ENCODE results near the gene MAGI3.
"Not testable (repeated sequence)": the region's sequence is repeated elsewhere in the genome, so short reads cannot be mapped to it uniquely, and the experiment has no call there.

Gene MAGI3

GRCh38 chr1:113452921-113453770 lies 62.8 kb downstream of the MAGI3 start:
- DNase-seq, result no peak
- no peaks in the 10 kb centered on the region for H3K9me3 Mint-ChIP-seq
- no peak overlapping the region for H3K4me3 Mint-ChIP-seq
- ATAC-seq, result no peak
- H3K27me3 Mint-ChIP-seq, result peaks cover 16% of the 10 kb centered on the region
- no peaks in the 10 kb centered on the region for H3K4me1 Mint-ChIP-seq
- H3K27ac Mint-ChIP-seq, result no peak overlapping the region

GRCh38 chr1:113453771-113454083 lies 63.4 kb downstream of the MAGI3 start:
- no peak overlapping the region for H3K4me3 Mint-ChIP-seq
- DNase-seq, result no peak
- no peaks in the 10 kb centered on the region for H3K4me1 Mint-ChIP-seq
- no peak overlapping the region for H3K27ac Mint-ChIP-seq
- H3K9me3 Mint-ChIP-seq, result no peaks in the 10 kb centered on the region
- no peak for ATAC-seq
- peaks cover 16% of the 10 kb centered on the region for H3K27me3 Mint-ChIP-seq

GRCh38 chr1:113455374-113455773 lies 65.1 kb downstream of the MAGI3 start:
- DNase-seq (no peak), ATAC-seq (no peak)
- H3K4me1 Mint-ChIP-seq, result no peaks in the 10 kb centered on the region
- H3K27me3 Mint-ChIP-seq, result peaks cover 4% of the 10 kb centered on the region
- no peaks in the 10 kb centered on the region for H3K9me3 Mint-ChIP-seq
- H3K4me3 Mint-ChIP-seq, result no peak overlapping the region
- no peak overlapping the region for H3K27ac Mint-ChIP-seq

GRCh38 chr1:113456967-113457366 lies 66.7 kb downstream of the MAGI3 start:
- peaks cover 0 to under 1% of the 10 kb centered on the region in 2 donors for H3K9me3 Mint-ChIP-seq
- ATAC-seq (no peak), DNase-seq (no peak)
- no peaks in the 10 kb centered on the region for H3K27me3 Mint-ChIP-seq
- no peaks in the 10 kb centered on the region for H3K4me1 Mint-ChIP-seq
- H3K4me3 Mint-ChIP-seq, result no peak overlapping the region
- H3K27ac Mint-ChIP-seq, result no peak overlapping the region

GRCh38 chr1:113459279-113459678 lies 69.0 kb downstream of the MAGI3 start:
- H3K4me3 Mint-ChIP-seq, result no peak overlapping the region
- peaks cover 0 to 5% of the 10 kb centered on the region in 2 donors for H3K9me3 Mint-ChIP-seq
- DNase-seq (no peak), ATAC-seq (no peak)
- no peak overlapping the region for H3K27ac Mint-ChIP-seq
- H3K27me3 Mint-ChIP-seq, result no peaks in the 10 kb centered on the region
- H3K4me1 Mint-ChIP-seq, result no peaks in the 10 kb centered on the region

- H3K27ac Mint-ChIP-seq, result no peak overlapping the region
- no peak for DNase-seq
- no peaks in the 10 kb centered on the region for H3K27me3 Mint-ChIP-seq
- no peak overlapping the region for H3K4me3 Mint-ChIP-seq
- H3K4me1 Mint-ChIP-seq, result no peaks in the 10 kb centered on the region
- H3K9me3 Mint-ChIP-seq, result peaks cover 23 to 35% of the 10 kb centered on the region in 2 donors
- ATAC-seq, result no peak
Measured at GRCh38 chr1:113467991-113468390, 77.7 kb downstream of the MAGI3 start.

- H3K4me3 Mint-ChIP-seq, ATAC-seq, DNase-seq, H3K27ac Mint-ChIP-seq, H3K27me3 Mint-ChIP-seq, H3K4me1 Mint-ChIP-seq: not testable (repeated sequence)
- peaks cover 59 to 69% of the 10 kb centered on the region in 2 donors for H3K9me3 Mint-ChIP-seq
Measured at GRCh38 chr1:113478427-113479195, 88.3 kb downstream of the MAGI3 start.

GRCh38 chr1:113479713-113480676 lies 89.7 kb downstream of the MAGI3 start:
- ATAC-seq, result no peak
- H3K4me3 Mint-ChIP-seq, result no peak overlapping the region
- peaks cover 53 to 58% of the 10 kb centered on the region in 2 donors for H3K9me3 Mint-ChIP-seq
- no peaks in the 10 kb centered on the region for H3K27me3 Mint-ChIP-seq
- DNase-seq, result no peak
- no peak overlapping the region for H3K27ac Mint-ChIP-seq
- no peaks in the 10 kb centered on the region for H3K4me1 Mint-ChIP-seq

- not testable (repeated sequence) for H3K4me3 Mint-ChIP-seq, H3K4me1 Mint-ChIP-seq, DNase-seq, ATAC-seq, H3K27ac Mint-ChIP-seq, H3K27me3 Mint-ChIP-seq
- peaks cover 38 to 46% of the 10 kb centered on the region in 2 donors for H3K9me3 Mint-ChIP-seq
Measured at GRCh38 chr1:113485131-113485530, 94.8 kb downstream of the MAGI3 start.

GRCh38 chr1:113488576-113489177 lies 98.4 kb downstream of the MAGI3 start:
- Mint-ChIP-seq H3K27ac (no peak overlapping the region), H3K9me3 (peaks cover 53 to 69% of the 10 kb centered on the region in 2 donors), H3K27me3 (no peaks in the 10 kb centered on the region), H3K4me3 (no peak overlapping the region), H3K4me1 (no peaks in the 10 kb centered on the region)
- ATAC-seq, result no peak
- DNase-seq, result no peak

- no peaks in the 10 kb centered on the region for H3K4me1 Mint-ChIP-seq
- ATAC-seq, result no peak
- no peak overlapping the region for H3K27ac Mint-ChIP-seq
- H3K9me3 Mint-ChIP-seq, result peaks cover 52 to 69% of the 10 kb centered on the region in 2 donors
- DNase-seq, result no peak
- H3K4me3 Mint-ChIP-seq, result no peak overlapping the region
- H3K27me3 Mint-ChIP-seq, result no peaks in the 10 kb centered on the region
Measured at GRCh38 chr1:113490384-113490783, 100.1 kb downstream of the MAGI3 start.

GRCh38 chr1:113493533-113493932 lies 103.2 kb downstream of the MAGI3 start:
- ATAC-seq (no peak), DNase-seq (no peak)
- no peaks in the 10 kb centered on the region for H3K27me3 Mint-ChIP-seq
- H3K27ac Mint-ChIP-seq, result no peak overlapping the region
- no peaks in the 10 kb centered on the region for H3K4me1 Mint-ChIP-seq
- peaks cover 47 to 58% of the 10 kb centered on the region in 2 donors for H3K9me3 Mint-ChIP-seq
- H3K4me3 Mint-ChIP-seq, result no peak overlapping the region

- ATAC-seq, result no peak
- Mint-ChIP-seq H3K27ac (no peak overlapping the region), H3K4me3 (no peak overlapping the region), H3K4me1 (no peaks in the 10 kb centered on the region), H3K27me3 (no peaks in the 10 kb centered on the region), H3K9me3 (peaks cover under 1 to 6% of the 10 kb centered on the region in 2 donors)
- DNase-seq, result no peak
Measured at GRCh38 chr1:113505357-113505756, 115.0 kb downstream of the MAGI3 start.

GRCh38 chr1:113507552-113508214 lies 117.4 kb downstream of the MAGI3 start:
- no peaks in the 10 kb centered on the region for H3K4me1 Mint-ChIP-seq
- no peaks in the 10 kb centered on the region for H3K27me3 Mint-ChIP-seq

More at GRCh38 chr1:113507552-113508214, 117.4 kb downstream of the MAGI3 start:
- peaks cover 7 to 12% of the 10 kb centered on the region in 2 donors for H3K9me3 Mint-ChIP-seq
- no peak overlapping the region for H3K27ac Mint-ChIP-seq
- no peak for DNase-seq
- H3K4me3 Mint-ChIP-seq, result no peak overlapping the region
- ATAC-seq, result no peak

Data from stimulated activated naive CD8-positive, alpha-beta T cell treated with anti-CD3 and anti-CD28 coated beads, Interleukin-15, amount 100 ng/mL, for 72 hours (primary cell).